Left lung (tissue), 10 donors: Measurements from ENCODE around the gene SMAD2. TPM values are rescaled to one million over a fixed set of nuclear protein-coding genes. Genes with fewer than 3 reads are reported as not detected.
A peak's percentile ranks its signal among the peaks of the same experiment; 100 is the strongest.

Experiments used
- ATAC-seq: fragments of 200-7000 bp; cut with Tn5 transposase; one replicate; pipeline ENCODE4 v1.9.1; 2020; ENCODE audit warnings: moderate library complexity
- DNase-seq, 4 donors: peaks; one replicate each; pipeline ENCODE4 v3.0.0-alpha.2; 2013 to 2020
- H3K27ac ChIP-seq, 2 donors: fragments of 200-600 bp; sonication (generic) in 1 of 2; one replicate each; pipeline versions ENCODE4 v1.5.0 to v1.8.0; 2020 to 2021
- H3K27me3 ChIP-seq, 2 donors: fragments of 200-600 bp; sonication (generic) in 1 of 2; one replicate each; pipeline versions ENCODE4 v1.5.0 to v1.8.0; 2020 to 2021
- H3K36me3 ChIP-seq, 2 donors: fragments of 200-600 bp; sonication (generic) in 1 of 2; one replicate each; pipeline versions ENCODE4 v1.5.0 to v1.8.0; 2020 to 2021
- H3K4me1 ChIP-seq, 2 donors: fragments of 200-600 bp; one replicate each; pipeline ENCODE4 v1.8.0; 2021
- H3K4me3 ChIP-seq, 2 donors: fragments of 200-600 bp; sonication (generic) in 1 of 2; one replicate each; pipeline versions ENCODE4 v1.5.0 to v1.8.0; 2020 to 2021; ENCODE audit warnings: mild to moderate bottlenecking in 1 of 2
- H3K9me3 ChIP-seq, 2 donors: fragments of 200-600 bp; sonication (generic) in 1 of 2; one replicate each; pipeline versions ENCODE4 v1.5.0 to v1.8.0; 2020 to 2021
- intact Hi-C, 2 donors: fragments of 100-400 bp; cut with DNase I; formaldehyde crosslinking; loops; one replicate each; pipeline versions ENCODE4 v1.11.2 to v1.14.2; 2022
- polyA plus RNA-seq, 6 donors: library from polyadenylated mRNA; unstranded; fragments of 120-200 nt; gene quantifications; one replicate each; pipeline ENCODE4 v1.2.1, GENCODE V29; 2013; ENCODE audit not compliant: insufficient read length in 6 of 6
- total RNA-seq, 2 donors: library from RNA; stranded (reverse); fragmentation: NEBNext Ultra II Directional; extraction: Animal tissue kit (Norgen Biotek cat#: 25700); gene quantifications; one replicate each; pipeline ENCODE4 v1.2.1, GENCODE V29; 2021
- TF ChIP-seq, protein P1 (sequence below), 2 donors: fragments of 200-600 bp; sonication (generic) in 1 of 2; IDR thresholded peaks; one replicate each; pipeline versions ENCODE4 v1.5.0 to v1.8.0; 2021; ENCODE audit warnings: antibody characterized with exemption in 2 of 2
- donor health status: DM: no; HTN: yes; CAD: no.
- donor health status: DM: no; HTN: no; CAD: no.

The SMAD2 gene
- total and polyA plus RNA-seq, 8 donors: 75.9 to 143 (median 85.9) TPM

DNA sequence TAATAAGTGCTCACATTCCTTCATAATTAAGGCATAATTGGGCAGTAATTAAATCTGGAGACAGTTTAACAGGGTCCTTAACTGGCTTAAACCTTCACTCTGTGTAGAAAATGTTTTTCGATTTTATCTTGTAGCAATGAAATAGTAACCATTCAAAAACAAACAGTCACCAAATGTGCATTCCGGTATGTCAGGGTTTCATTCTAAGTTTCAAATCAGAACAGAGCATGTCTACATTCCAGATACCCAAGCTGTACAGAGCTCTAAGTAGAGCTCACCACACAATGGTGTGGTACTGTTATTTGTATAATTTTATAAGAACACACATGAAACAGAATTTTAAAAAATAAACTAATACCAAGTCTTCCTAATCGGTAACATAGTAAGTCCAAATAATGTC is 52.6 kb downstream of the SMAD2 start:
- Histone ChIP-seq H3K4me3 (no peak overlapping the region), H3K4me1 (no peaks in the 10 kb centered on the region), H3K27ac (no peak overlapping the region), H3K9me3 (no peaks in the 10 kb centered on the region), H3K36me3 (peaks cover 0 to 16% of the 10 kb centered on the region in 2 donors), H3K27me3 (no peaks in the 10 kb centered on the region)
- no peak for DNase-seq
- ATAC-seq: no peak
- TF ChIP-seq, protein P1, sequence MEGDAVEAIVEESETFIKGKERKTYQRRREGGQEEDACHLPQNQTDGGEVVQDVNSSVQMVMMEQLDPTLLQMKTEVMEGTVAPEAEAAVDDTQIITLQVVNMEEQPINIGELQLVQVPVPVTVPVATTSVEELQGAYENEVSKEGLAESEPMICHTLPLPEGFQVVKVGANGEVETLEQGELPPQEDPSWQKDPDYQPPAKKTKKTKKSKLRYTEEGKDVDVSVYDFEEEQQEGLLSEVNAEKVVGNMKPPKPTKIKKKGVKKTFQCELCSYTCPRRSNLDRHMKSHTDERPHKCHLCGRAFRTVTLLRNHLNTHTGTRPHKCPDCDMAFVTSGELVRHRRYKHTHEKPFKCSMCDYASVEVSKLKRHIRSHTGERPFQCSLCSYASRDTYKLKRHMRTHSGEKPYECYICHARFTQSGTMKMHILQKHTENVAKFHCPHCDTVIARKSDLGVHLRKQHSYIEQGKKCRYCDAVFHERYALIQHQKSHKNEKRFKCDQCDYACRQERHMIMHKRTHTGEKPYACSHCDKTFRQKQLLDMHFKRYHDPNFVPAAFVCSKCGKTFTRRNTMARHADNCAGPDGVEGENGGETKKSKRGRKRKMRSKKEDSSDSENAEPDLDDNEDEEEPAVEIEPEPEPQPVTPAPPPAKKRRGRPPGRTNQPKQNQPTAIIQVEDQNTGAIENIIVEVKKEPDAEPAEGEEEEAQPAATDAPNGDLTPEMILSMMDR (IDR thresholded peaks at IDR 0.05): no peak
- intact Hi-C loops: no loop called here

- ATAC-seq (no peak), DNase-seq (no peak)
- intact Hi-C loops: no loop called here
- Histone ChIP-seq H3K27ac (no peak overlapping the region), H3K27me3 (no peaks in the 10 kb centered on the region), H3K4me1 (peaks cover 3 to 4% of the 10 kb centered on the region in 2 donors), H3K4me3 (no peak overlapping the region), H3K36me3 (peaks cover 0 to 10% of the 10 kb centered on the region in 2 donors), H3K9me3 (no peaks in the 10 kb centered on the region)
- TF ChIP-seq, protein P1 (IDR thresholded peaks at IDR 0.05): no peak
Observed at GRCh38 chr18:47876813-47877212, 53.6 kb downstream of the SMAD2 start.

GRCh38 chr18:47873625-47874024 is 56.8 kb downstream of the SMAD2 start:
- ATAC-seq (peak; percentile 70), DNase-seq (no peak)
- TF ChIP-seq, protein P1 (IDR thresholded peaks at IDR 0.05): no peak
- no peaks in the 10 kb centered on the region for H3K27me3 ChIP-seq
- H3K4me3 ChIP-seq: no peak overlapping the region
- no peak overlapping the region for H3K27ac ChIP-seq
- peaks cover 5 to 14% of the 10 kb centered on the region in 2 donors for H3K4me1 ChIP-seq
- intact Hi-C loops: no loop called here
- no peaks in the 10 kb centered on the region for H3K36me3 ChIP-seq
- H3K9me3 ChIP-seq: no peaks in the 10 kb centered on the region

- Histone ChIP-seq H3K27ac (no peak overlapping the region), H3K36me3 (peaks cover 0 to 10% of the 10 kb centered on the region in 2 donors), H3K4me3 (no peak overlapping the region), H3K4me1 (peaks cover 5 to 14% of the 10 kb centered on the region in 2 donors), H3K9me3 (no peaks in the 10 kb centered on the region), H3K27me3 (no peaks in the 10 kb centered on the region)
- ATAC-seq (no peak), DNase-seq (no peak)
- intact Hi-C loops: no loop called here
- TF ChIP-seq, protein P1 (IDR thresholded peaks at IDR 0.05): no peak
Observed at GRCh38 chr18:47872426-47872825, 58.0 kb downstream of the SMAD2 start.

GRCh38 chr18:47871288-47871687 is 59.2 kb downstream of the SMAD2 start:
- Histone ChIP-seq H3K27me3 (no peaks in the 10 kb centered on the region), H3K27ac (no peak overlapping the region), H3K9me3 (no peaks in the 10 kb centered on the region), H3K4me1 (peaks cover 5 to 14% of the 10 kb centered on the region in 2 donors), H3K4me3 (no peak overlapping the region), H3K36me3 (peaks cover 0 to 17% of the 10 kb centered on the region in 2 donors)
- ATAC-seq: no peak
- intact Hi-C loops: no loop called here
- DNase-seq: no peak
- TF ChIP-seq, protein P1 (IDR thresholded peaks at IDR 0.05): no peak
